ENCODE results near the gene VRK3. TPM values are rescaled to one million over a fixed set of nuclear protein-coding genes. Genes with fewer than 3 reads are reported as not detected.
A peak's percentile ranks its signal among the peaks of the same experiment; 100 is the strongest.

VRK3 gene
- total and polyA plus RNA-seq, 12 donors = 15.1 to 34.9 (median 23.6) TPM

GRCh38 chr19:50008532-50008931 is 16.6 kb downstream of the VRK3 start:
- intact Hi-C loops (cut with DNase I) = no loop called here
- no peaks in the 10 kb centered on the region for H3K9me3 ChIP-seq
- no peak for DNase-seq
- no peaks in the 10 kb centered on the region for H3K27me3 ChIP-seq
- peaks cover 6 to 98% (median 36%) of the 10 kb centered on the region in 9 donors for H3K36me3 ChIP-seq
- TF ChIP-seq CTCF (IDR thresholded peaks at IDR 0.05) = peak in 5 of 9 donors; percentile 5 to 24 (median 15)
- peaks cover 0 to 16% (median 8%) of the 10 kb centered on the region in 9 donors for H3K4me1 ChIP-seq
- WGBS, 2 donors = 53 to 62% methylated on average over 10 of the region's 10 CpGs
- H3K27ac ChIP-seq = no peak overlapping the region
- peak in 3 of 8 donors; percentile 7 to 54 (median 37) for ATAC-seq
- H3K4me3 ChIP-seq = no peak overlapping the region

GRCh38 chr19:50007947-50008346 is 17.2 kb downstream of the VRK3 start:
- DNase-seq (no peak), ATAC-seq (no peak)
- WGBS, 2 donors = 97 to 98% methylated on average over 2 of the region's 2 CpGs
- Histone ChIP-seq H3K4me3 (no peak overlapping the region), H3K27me3 (no peaks in the 10 kb centered on the region), H3K4me1 (peaks cover 0 to 18% (median 8%) of the 10 kb centered on the region in 9 donors), H3K27ac (no peak overlapping the region), H3K9me3 (no peaks in the 10 kb centered on the region), H3K36me3 (peaks cover 6 to 98% (median 30%) of the 10 kb centered on the region in 9 donors)
- intact Hi-C loops (cut with DNase I) = no loop called here
- TF ChIP-seq CTCF (IDR thresholded peaks at IDR 0.05) = no peak

GRCh38 chr19:50007170-50007569 is 18.0 kb downstream of the VRK3 start:
- intact Hi-C loops (cut with DNase I) = no loop called here
- Histone ChIP-seq H3K9me3 (no peaks in the 10 kb centered on the region), H3K4me1 (peaks cover 0 to 18% (median 8%) of the 10 kb centered on the region in 9 donors), H3K36me3 (peaks cover 6 to 98% (median 24%) of the 10 kb centered on the region in 9 donors), H3K4me3 (no peak overlapping the region), H3K27me3 (no peaks in the 10 kb centered on the region), H3K27ac (no peak overlapping the region)
- no peak for TF ChIP-seq CTCF (IDR thresholded peaks at IDR 0.05)
- DNase-seq (no peak), ATAC-seq (no peak)
- 86 to 93% methylated on average over 10 of the region's 10 CpGs for WGBS, 2 donors

GRCh38 chr19:50005428-50005827 is 19.7 kb downstream of the VRK3 start:
- DNase-seq = no peak
- Histone ChIP-seq H3K9me3 (no peaks in the 10 kb centered on the region), H3K27ac (no peak overlapping the region), H3K4me3 (no peak overlapping the region), H3K4me1 (peaks cover 0 to 18% (median 8%) of the 10 kb centered on the region in 9 donors), H3K36me3 (peaks cover 9 to 100% (median 30%) of the 10 kb centered on the region in 9 donors), H3K27me3 (no peaks in the 10 kb centered on the region)
- no peak for TF ChIP-seq CTCF (IDR thresholded peaks at IDR 0.05)
- no peak for ATAC-seq
- intact Hi-C loops (cut with DNase I) = no loop called here
- WGBS, 2 donors = 96% methylated on average over 12 of the region's 12 CpGs
